Mesendoderm (in vitro differentiated cells): Measurements from ENCODE around the gene MGAT2.

ENCODE experiments used
- DNase-seq: peaks from one replicate; pipeline ENCODE4 v3.0.0; 2013
- H2AK5ac ChIP-seq: 2 replicates; pipeline ENCODE4 v1.6.1; 2013; ENCODE audit warnings: low read length, inconsistent platforms
- H2BK120ac ChIP-seq: 2 replicates; pipeline ENCODE4 v1.6.1; 2013; ENCODE audit warnings: low read depth, mild to moderate bottlenecking, low read length, moderate library complexity, mixed read lengths
- H2BK15ac ChIP-seq: replicated peaks from 2 replicates; pipeline ENCODE4 v1.6.1; 2013; ENCODE audit warnings: low read depth, mild to moderate bottlenecking, moderate library complexity
- H2BK5ac ChIP-seq: 2 replicates; pipeline ENCODE4 v1.6.1; 2013; ENCODE audit warnings: low read length, inconsistent platforms
- H3K18ac ChIP-seq: 2 replicates; pipeline ENCODE4 v1.6.1; 2013; ENCODE audit warnings: mild to moderate bottlenecking, low read length, mixed read lengths
- H3K23ac ChIP-seq: one replicate; pipeline ENCODE4 v1.6.1; 2013; ENCODE audit warnings: low read length
- H3K27ac ChIP-seq: 2 replicates; pipeline ENCODE4 v1.5.1; 2013; ENCODE audit warnings: low read depth, mild to moderate bottlenecking, inconsistent platforms, low read length, moderate library complexity
- H3K27me3 ChIP-seq: 2 replicates; pipeline ENCODE4 v1.6.1; 2013; ENCODE audit warnings: low read length, control low read depth, mild to moderate bottlenecking, inconsistent platforms; ENCODE audit not compliant: insufficient read depth, poor library complexity
- H3K36me3 ChIP-seq: 2 replicates; pipeline ENCODE4 v1.6.1; 2013; ENCODE audit warnings: low read length, inconsistent platforms; ENCODE audit not compliant: control insufficient read depth, insufficient read depth
- H3K4ac ChIP-seq: one replicate; pipeline ENCODE4 v1.6.1; 2013; ENCODE audit warnings: low read depth, mild to moderate bottlenecking, low read length, moderate library complexity
- H3K4me1 ChIP-seq: 2 replicates; pipeline ENCODE4 v1.6.1; 2013; ENCODE audit warnings: low read depth, low read length, inconsistent platforms; ENCODE audit not compliant: control insufficient read depth
- H3K4me2 ChIP-seq: 2 replicates; pipeline ENCODE4 v1.6.1; 2013; ENCODE audit warnings: low read length
- H3K4me3 ChIP-seq: 2 replicates; pipeline ENCODE4 v1.5.1; 2013; ENCODE audit warnings: mild to moderate bottlenecking, low read length
- H3K56ac ChIP-seq: one replicate; pipeline ENCODE4 v1.6.1; 2013; ENCODE audit warnings: low read length
- H3K79me1 ChIP-seq: 2 replicates; pipeline ENCODE4 v1.6.1; 2013; ENCODE audit warnings: low read length, inconsistent platforms
- H3K79me2 ChIP-seq: 2 replicates; pipeline ENCODE4 v1.6.1; 2013; ENCODE audit warnings: mild to moderate bottlenecking, low read length; ENCODE audit not compliant: control insufficient read depth, insufficient read depth
- H3K9ac ChIP-seq: 2 replicates; pipeline ENCODE4 v1.6.1; 2013; ENCODE audit warnings: low read length, inconsistent platforms
- H4K5ac ChIP-seq: one replicate; pipeline ENCODE4 v1.6.1; 2013; ENCODE audit warnings: low read length
- H4K8ac ChIP-seq: one replicate; pipeline ENCODE4 v1.6.1; 2013; ENCODE audit warnings: low read depth, mild to moderate bottlenecking, control low read depth, low read length, moderate library complexity
- WGBS: extraction: QIAGEN DNeasy Blood & Tissue Kit; methylation state at CpG from one replicate; pipeline ENCODE4 v1.1.7; 2013; ENCODE audit warnings: low lambda C conversion rate, missing lambda C conversion rate; ENCODE audit not compliant: insufficient coverage; ENCODE audit errors: extremely low coverage; 5-methylcytosine and 5-hydroxymethylcytosine counted together

MGAT2 gene

DNA sequence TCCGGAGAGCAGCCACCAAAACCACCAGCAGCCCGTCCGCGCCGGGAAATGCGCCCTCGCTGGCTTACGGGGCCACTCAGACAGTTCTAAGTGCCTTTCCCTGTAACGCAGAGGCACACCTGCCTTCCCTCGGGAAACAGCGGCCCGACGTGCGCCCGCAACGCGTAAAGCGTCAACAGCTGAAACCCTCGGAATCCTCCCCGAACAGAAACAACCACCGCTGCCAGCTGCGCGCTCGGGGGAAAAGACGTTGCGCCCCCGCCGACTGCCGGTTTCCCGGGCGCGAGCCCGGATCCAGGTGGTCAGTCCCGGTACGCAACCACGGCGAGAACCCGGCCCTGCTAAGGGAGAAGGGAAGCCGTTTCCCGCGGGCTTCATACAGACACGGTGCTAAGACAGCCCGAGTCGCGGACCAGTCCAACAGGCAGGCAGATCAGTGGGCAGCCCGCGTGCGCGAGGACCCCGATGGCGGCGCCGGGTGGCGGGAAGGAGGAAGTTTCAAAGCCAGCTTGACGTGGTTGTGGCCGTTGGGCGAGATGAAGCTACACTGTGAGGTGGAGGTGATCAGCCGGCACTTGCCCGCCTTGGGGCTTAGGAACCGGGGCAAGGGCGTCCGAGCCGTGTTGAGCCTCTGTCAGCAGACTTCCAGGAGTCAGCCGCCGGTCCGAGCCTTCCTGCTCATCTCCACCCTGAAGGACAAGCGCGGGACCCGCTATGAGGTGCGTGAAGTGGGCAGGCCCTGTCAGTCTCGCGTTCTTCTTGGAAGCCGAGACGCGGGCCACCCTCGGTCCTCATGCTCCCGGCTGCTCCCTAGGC lies 21.9 kb upstream of the MGAT2 start, which contains the start of gene LRR1:
LRR1 (plus strand) TSS at position 456 of the 816 bp plus-strand sequence; CDS start at position 537, 81 bp downstream.
- H3K79me1 ChIP-seq: peaks cover 2% of the 10 kb centered on the region
- peak within 1 kb of the TSS; percentile 99 for H3K9ac ChIP-seq

DNA sequence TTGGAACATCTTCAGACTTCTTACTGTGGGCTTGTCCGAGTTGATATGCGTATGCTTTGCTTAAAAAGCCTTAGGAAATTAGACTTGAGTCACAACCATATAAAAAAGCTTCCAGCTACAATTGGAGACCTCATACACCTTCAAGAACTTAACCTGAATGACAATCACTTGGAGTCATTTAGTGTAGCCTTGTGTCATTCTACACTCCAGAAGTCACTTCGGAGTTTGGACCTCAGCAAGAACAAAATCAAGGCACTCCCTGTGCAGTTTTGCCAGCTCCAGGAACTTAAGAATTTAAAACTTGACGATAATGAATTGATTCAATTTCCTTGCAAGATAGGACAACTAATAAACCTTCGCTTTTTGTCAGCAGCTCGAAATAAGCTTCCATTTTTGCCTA lies 13.0 kb upstream of the MGAT2 start:
- Histone ChIP-seq H3K79me2 (no peaks in the 10 kb centered on the region), H3K23ac (no peak overlapping the region), H3K18ac (no peak overlapping the region), H2AK5ac (no peak overlapping the region), H2BK5ac (no peak overlapping the region), H3K27me3 (no peaks in the 10 kb centered on the region), H3K9ac (no peak overlapping the region), H3K4me1 (no peaks in the 10 kb centered on the region), H3K79me1 (no peaks in the 10 kb centered on the region), H4K5ac (no peak overlapping the region), H2BK120ac (no peak overlapping the region), H3K4ac (no peak overlapping the region), H2BK15ac (no peak overlapping the region), H3K56ac (no peak overlapping the region), H3K27ac (no peak overlapping the region), H3K4me3 (no peak overlapping the region), H4K8ac (no peak overlapping the region), H3K36me3 (no peaks in the 10 kb centered on the region), H3K4me2 (no peak overlapping the region)
- no peak for DNase-seq
- WGBS: no CpG with 5 or more reads among the region's 6 CpGs

More for the DNA sequence above, 21.9 kb upstream of the MGAT2 start, which contains the start of gene LRR1:
- peak within 1 kb of the TSS; percentile 71 for H2BK5ac ChIP-seq
- H3K4ac ChIP-seq: peak within 1 kb of the TSS; percentile 89
- no peaks in the 10 kb centered on the region for H3K4me1 ChIP-seq
- H3K23ac ChIP-seq: peak within 1 kb of the TSS; percentile 90
- no peak within 1 kb of the TSS for H4K5ac ChIP-seq
- H2BK120ac ChIP-seq: peak within 1 kb of the TSS; percentile 48
- H4K8ac ChIP-seq: no peak within 1 kb of the TSS
- H3K27ac ChIP-seq: peak within 1 kb of the TSS; percentile 71
- no peaks in the 10 kb centered on the region for H3K36me3 ChIP-seq
- no CpG with 5 or more reads among the region's 77 CpGs for WGBS
- H2BK15ac ChIP-seq: no peak within 1 kb of the TSS
- H3K56ac ChIP-seq: peak within 1 kb of the TSS; percentile 99
- peak within 1 kb of the TSS; percentile 86 for H3K4me3 ChIP-seq
- peaks cover 7% of the 10 kb centered on the region for H3K79me2 ChIP-seq
- DNase-seq: peak; percentile 92
- peak within 1 kb of the TSS; percentile 75 for H3K4me2 ChIP-seq
- peak within 1 kb of the TSS; percentile 1 for H3K18ac ChIP-seq
- H3K27me3 ChIP-seq: no peaks in the 10 kb centered on the region
- H2AK5ac ChIP-seq: no peak within 1 kb of the TSS

DNA sequence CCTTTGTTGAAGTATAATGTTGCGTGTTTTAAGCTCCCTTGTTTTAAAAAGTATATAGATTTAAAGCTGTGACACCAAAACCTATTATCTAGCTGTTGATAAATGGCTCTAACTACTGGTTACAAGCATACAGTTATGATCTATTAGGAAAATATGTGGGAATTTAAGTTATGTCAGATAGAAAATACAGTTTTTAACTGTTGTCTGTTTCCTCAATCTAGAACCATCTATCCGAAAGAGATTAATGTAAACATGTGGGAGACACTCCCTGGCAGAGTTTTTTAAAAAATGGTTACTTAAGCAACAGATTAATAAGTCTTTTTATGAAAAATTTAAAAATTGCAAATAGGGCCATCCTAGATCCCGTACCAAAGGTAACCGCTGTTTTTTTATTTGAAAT lies 8.3 kb upstream of the MGAT2 start:
- H4K8ac ChIP-seq: no peak overlapping the region
- no peak for DNase-seq
- H2BK15ac ChIP-seq: no peak overlapping the region
- H3K4me1 ChIP-seq: no peaks in the 10 kb centered on the region
- H3K18ac ChIP-seq: no peak overlapping the region
- H3K27me3 ChIP-seq: no peaks in the 10 kb centered on the region
- H3K79me1 ChIP-seq: no peaks in the 10 kb centered on the region
- H2AK5ac ChIP-seq: no peak overlapping the region
- H3K36me3 ChIP-seq: peaks cover 1% of the 10 kb centered on the region
- no peak overlapping the region for H3K27ac ChIP-seq
- H3K4me3 ChIP-seq: no peak overlapping the region
- H3K79me2 ChIP-seq: no peaks in the 10 kb centered on the region
- no peak overlapping the region for H3K4me2 ChIP-seq
- no peak overlapping the region for H4K5ac ChIP-seq
- no peak overlapping the region for H2BK5ac ChIP-seq
- H2BK120ac ChIP-seq: no peak overlapping the region
- H3K4ac ChIP-seq: no peak overlapping the region
- no peak overlapping the region for H3K56ac ChIP-seq
- H3K23ac ChIP-seq: no peak overlapping the region
- no peak overlapping the region for H3K9ac ChIP-seq
- no CpG with 5 or more reads among the region's 4 CpGs for WGBS

DNA sequence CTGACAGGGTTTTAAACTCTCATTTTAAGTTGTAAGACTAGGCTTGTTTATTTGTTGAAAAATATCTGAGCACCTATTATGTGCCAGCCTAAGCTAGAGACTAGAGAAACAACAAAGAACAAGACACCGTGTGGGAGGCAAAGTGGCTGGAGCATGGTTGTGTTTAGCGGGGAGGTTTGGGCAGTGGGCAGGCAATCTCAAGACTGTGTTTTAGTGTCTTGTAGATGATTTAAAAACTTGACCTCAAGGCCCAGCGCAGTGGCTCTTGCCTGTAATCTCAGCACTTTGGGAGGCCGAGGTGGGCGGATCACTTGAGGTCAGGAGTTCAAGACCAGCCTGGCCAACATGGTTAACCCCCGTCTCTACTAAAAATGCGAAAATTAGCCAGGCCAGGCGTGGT lies 7.9 kb upstream of the MGAT2 start:
- no peak overlapping the region for H3K18ac ChIP-seq
- H3K56ac ChIP-seq: no peak overlapping the region
- DNase-seq: no peak
- no peaks in the 10 kb centered on the region for H3K79me1 ChIP-seq
- no peak overlapping the region for H3K23ac ChIP-seq
- no peaks in the 10 kb centered on the region for H3K27me3 ChIP-seq
- no peak overlapping the region for H2AK5ac ChIP-seq
- H3K79me2 ChIP-seq: no peaks in the 10 kb centered on the region
- no peak overlapping the region for H3K4ac ChIP-seq
- H3K4me3 ChIP-seq: no peak overlapping the region
- H4K8ac ChIP-seq: no peak overlapping the region
- H4K5ac ChIP-seq: no peak overlapping the region
- H3K36me3 ChIP-seq: peaks cover 1% of the 10 kb centered on the region
- no peak overlapping the region for H3K9ac ChIP-seq
- no peaks in the 10 kb centered on the region for H3K4me1 ChIP-seq
- H2BK120ac ChIP-seq: no peak overlapping the region
- no peak overlapping the region for H3K27ac ChIP-seq
- H3K4me2 ChIP-seq: no peak overlapping the region
- no peak overlapping the region for H2BK5ac ChIP-seq
- WGBS: no CpG with 5 or more reads among the region's 8 CpGs
- H2BK15ac ChIP-seq: no peak overlapping the region

DNA sequence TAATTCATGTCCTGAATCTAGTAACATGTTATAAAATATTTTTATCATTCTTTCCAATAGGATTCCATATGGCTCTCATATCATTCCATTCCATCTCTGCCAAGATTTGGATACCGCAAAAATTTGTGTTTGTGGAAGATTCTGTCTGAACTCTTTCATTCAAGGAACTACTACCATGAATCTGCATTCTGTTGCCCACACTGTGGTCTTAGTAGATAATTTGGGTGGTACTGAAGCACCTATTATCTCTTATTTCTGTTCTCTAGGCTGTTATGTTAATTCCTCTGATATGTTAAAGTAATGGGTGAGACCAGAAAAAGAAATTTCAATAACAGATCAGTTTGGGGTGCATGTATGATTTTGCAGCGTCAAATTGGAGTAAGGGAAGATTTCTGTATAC lies 6.4 kb upstream of the MGAT2 start:
- H3K27me3 ChIP-seq: no peaks in the 10 kb centered on the region
- H2BK120ac ChIP-seq: no peak overlapping the region
- H3K36me3 ChIP-seq: peaks cover 3% of the 10 kb centered on the region
- H3K18ac ChIP-seq: no peak overlapping the region
- H2BK15ac ChIP-seq: no peak overlapping the region
- no peak overlapping the region for H3K4ac ChIP-seq
- H3K4me1 ChIP-seq: no peaks in the 10 kb centered on the region
- no CpG with 5 or more reads among the region's 2 CpGs for WGBS
- H4K8ac ChIP-seq: no peak overlapping the region
- H3K9ac ChIP-seq: no peak overlapping the region
- H3K79me1 ChIP-seq: peaks cover 2% of the 10 kb centered on the region
- no peak overlapping the region for H2AK5ac ChIP-seq
- no peak overlapping the region for H2BK5ac ChIP-seq
- H3K23ac ChIP-seq: no peak overlapping the region
- no peak for DNase-seq
- no peak overlapping the region for H3K4me2 ChIP-seq
- no peak overlapping the region for H3K56ac ChIP-seq
- H3K27ac ChIP-seq: no peak overlapping the region
- H3K4me3 ChIP-seq: no peak overlapping the region
- no peak overlapping the region for H4K5ac ChIP-seq
- H3K79me2 ChIP-seq: peaks cover 6% of the 10 kb centered on the region
